Fibroblast of mammary gland (primary cell): Measurements from ENCODE around the gene CDHR2.

ENCODE experiments used
- DNase-seq: peaks from one replicate; pipeline ENCODE4 v3.0.0-alpha.2; 2010; ENCODE audit warnings: low read depth
- H3K4me3 ChIP-seq: 2 replicates; pipeline ENCODE4 v1.5.1; 2011; ENCODE audit warnings: low read depth, mild to moderate bottlenecking, low read length, moderate library complexity; ENCODE audit not compliant: control insufficient read depth
- TF ChIP-seq, protein P1 (sequence below): conservative IDR thresholded peaks from 2 replicates; pipeline ENCODE4 v1.5.1; 2011; ENCODE audit warnings: low read depth, low read length, inconsistent platforms; ENCODE audit not compliant: control insufficient read depth, insufficient read depth

CDHR2 gene

DNA sequence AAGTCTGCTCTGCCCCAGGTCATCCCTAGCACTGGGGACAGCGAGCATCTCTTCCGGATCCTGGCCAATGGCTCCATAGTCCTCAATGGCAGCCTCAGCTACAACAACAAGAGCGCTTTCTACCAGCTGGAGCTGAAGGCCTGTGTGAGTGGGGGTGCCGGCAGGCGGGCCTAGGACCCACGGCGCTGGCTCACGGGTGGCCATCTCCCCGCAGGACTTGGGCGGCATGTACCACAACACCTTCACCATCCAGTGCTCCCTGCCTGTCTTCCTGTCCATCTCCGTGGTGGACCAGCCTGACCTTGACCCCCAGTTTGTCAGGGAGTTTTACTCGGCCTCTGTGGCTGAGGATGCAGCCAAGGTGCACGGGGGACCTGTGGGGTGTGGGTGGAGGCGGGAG is 25.9 kb downstream of the CDHR2 start:
- no peak for DNase-seq
- TF ChIP-seq, protein P1, sequence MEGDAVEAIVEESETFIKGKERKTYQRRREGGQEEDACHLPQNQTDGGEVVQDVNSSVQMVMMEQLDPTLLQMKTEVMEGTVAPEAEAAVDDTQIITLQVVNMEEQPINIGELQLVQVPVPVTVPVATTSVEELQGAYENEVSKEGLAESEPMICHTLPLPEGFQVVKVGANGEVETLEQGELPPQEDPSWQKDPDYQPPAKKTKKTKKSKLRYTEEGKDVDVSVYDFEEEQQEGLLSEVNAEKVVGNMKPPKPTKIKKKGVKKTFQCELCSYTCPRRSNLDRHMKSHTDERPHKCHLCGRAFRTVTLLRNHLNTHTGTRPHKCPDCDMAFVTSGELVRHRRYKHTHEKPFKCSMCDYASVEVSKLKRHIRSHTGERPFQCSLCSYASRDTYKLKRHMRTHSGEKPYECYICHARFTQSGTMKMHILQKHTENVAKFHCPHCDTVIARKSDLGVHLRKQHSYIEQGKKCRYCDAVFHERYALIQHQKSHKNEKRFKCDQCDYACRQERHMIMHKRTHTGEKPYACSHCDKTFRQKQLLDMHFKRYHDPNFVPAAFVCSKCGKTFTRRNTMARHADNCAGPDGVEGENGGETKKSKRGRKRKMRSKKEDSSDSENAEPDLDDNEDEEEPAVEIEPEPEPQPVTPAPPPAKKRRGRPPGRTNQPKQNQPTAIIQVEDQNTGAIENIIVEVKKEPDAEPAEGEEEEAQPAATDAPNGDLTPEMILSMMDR: no peak
- no peak overlapping the region for H3K4me3 ChIP-seq

DNA sequence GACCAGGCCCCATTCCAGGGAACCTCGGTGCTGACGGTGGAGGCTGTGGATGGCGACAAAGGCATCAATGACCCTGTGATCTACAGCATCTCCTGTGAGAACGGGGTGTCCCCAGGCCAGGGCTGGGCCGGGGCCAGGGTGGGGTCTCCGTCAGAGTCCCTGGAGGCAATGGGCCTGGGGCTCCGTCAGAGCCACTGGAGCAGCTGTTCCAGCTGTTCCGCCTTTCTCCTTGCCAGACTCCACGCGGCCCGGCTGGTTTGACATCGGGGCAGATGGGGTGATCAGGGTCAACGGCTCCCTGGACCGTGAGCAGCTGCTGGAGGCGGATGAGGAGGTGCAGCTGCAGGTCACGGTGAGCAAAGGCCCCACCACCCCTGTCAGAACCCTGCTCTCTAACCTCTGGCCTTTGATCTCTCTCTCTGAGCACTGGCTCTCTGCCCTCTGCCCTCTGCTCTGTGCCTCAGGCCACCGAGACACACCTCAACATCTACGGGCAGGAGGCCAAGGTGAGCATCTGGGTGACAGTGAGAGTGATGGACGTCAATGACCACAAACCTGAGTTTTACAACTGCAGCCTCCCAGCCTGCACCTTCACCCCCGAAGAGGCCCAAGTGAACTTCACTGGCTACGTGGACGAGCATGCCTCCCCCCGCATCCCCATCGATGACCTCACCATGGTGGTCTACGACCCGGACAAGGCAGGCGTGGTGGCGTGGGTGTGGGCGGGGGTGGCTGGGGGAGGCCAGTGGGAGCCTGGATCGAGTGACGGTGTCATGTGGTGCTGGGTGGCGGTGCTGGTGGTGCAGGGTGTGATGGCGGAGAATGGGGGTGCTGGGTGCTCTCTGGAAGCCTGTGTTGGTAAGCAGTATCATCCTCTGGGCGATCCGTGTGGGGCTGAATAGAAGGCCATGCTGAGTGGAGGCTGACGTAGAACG is 26.6 kb downstream of the CDHR2 start:
- TF ChIP-seq, protein P1: no peak
- DNase-seq: no peak

DNA sequence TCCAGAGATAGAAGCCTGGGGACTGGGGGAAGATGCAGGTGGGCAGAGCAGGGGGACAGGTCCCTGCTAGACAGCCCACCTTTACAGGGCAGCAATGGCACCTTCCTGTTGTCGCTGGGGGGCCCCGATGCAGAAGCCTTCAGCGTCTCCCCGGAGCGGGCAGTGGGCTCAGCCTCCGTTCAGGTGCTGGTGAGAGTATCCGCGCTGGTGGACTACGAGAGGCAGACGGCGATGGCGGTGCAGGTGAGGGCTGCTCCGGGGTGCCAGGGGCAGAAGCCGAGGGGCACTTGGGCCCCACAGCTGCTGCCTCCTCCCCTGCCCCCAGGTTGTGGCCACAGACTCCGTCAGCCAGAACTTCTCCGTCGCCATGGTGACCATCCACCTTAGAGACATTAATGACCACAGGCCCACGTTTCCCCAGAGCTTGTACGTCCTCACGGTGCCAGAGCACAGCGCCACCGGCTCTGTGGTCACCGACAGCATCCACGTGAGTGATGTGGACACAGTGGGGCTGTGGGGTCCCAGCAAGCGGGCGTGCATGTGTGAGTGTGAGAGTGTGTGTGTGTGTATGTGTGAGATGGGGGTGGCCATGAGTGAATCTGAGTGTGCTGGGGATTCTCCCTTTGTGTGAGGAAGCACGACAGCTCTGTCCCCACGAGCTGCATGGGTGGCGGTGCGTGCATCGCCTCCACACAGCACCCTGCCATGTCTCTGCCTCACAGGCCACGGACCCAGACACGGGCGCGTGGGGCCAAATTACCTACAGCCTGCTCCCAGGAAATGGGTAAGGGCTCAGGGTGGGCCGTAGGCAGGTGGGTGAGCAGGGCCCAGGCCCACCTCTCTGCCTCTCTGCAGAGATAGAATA is 28.4 kb downstream of the CDHR2 start:
- no peak overlapping the region for H3K4me3 ChIP-seq
- DNase-seq: no peak

More for the DNA sequence above, 26.6 kb downstream of the CDHR2 start:
- no peak overlapping the region for H3K4me3 ChIP-seq

DNA sequence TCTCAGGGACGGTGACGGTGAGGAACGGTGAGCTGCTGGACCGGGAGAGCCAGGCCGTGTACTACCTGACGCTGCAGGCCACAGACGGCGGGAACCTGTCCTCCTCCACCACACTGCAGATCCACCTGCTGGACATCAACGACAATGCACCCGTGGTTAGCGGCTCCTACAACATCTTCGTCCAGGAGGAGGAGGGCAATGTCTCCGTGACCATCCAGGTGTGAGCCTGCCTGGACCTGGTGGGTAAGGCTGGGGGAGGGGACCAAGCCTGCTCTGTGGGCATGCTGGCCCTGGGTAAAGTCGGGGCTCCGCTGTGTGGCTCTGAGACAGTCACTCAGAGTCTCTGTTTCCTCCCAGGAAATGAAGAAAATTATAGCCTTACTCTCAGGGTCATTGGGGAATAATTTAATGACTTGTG is 29.3 kb downstream of the CDHR2 start:
- no peak overlapping the region for H3K4me3 ChIP-seq
- peak; percentile 37 for DNase-seq
- TF ChIP-seq, protein P1: peak; percentile 44

More for the DNA sequence above, 28.4 kb downstream of the CDHR2 start:
- TF ChIP-seq, protein P1: no peak

DNA sequence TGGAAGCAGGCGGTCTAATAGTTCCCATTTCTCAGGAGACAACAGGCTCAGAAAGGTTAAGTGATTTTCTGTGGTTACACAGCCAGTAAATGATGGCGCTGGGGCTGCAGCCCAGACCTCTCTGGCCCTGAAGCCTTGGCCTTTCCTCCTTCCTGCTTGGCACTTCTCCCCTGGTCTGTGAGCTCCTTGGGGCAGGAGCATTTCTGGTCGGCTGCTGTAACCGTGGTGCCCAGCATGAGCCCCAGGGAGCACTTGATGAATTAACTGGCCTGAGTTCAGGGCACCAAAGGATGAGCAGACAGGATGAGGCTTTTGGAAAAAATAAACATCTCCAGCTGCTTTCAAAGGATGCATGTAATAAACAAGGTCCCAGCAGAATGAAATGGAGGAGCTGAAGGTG is 30.2 kb downstream of the CDHR2 start:
- DNase-seq: no peak
- TF ChIP-seq, protein P1: no peak

DNA sequence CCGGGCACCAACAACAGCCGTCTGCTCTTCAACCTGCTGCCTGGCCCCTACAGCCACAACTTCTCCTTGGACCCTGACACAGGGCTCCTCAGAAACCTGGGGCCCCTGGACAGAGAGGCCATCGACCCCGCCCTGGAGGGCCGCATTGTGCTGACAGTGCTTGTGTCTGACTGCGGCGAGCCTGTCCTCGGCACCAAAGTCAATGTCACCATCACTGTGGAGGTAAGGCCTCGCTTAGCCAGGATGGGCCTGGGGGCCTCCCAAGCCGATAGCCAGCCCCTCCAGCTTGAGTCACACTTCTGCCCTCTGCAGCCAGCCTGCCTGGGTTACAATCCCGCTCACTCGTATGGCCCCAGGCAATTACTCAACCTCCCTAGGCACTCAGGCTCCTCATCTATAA is 32.2 kb downstream of the CDHR2 start:
- TF ChIP-seq, protein P1: no peak
- H3K4me3 ChIP-seq: no peak overlapping the region
- no peak for DNase-seq

More for the DNA sequence above, 30.2 kb downstream of the CDHR2 start:
- H3K4me3 ChIP-seq: no peak overlapping the region
